ENCODE data around the gene MYDGF. TPM values are rescaled to one million over a fixed set of nuclear protein-coding genes. Genes with fewer than 3 reads are reported as not detected.

MYDGF gene
- total RNA-seq, 1 experiment from 2014 or later: 58.2 TPM

GRCh38 chr19:4693471-4694121 is 23.5 kb upstream of the MYDGF start (continued):
- TF ChIP-seq AR (CRISPR knock-in tag; IDR thresholded peaks at IDR 0.05) (no peak), HMGA2 (CRISPR knock-in tag; IDR thresholded peaks at IDR 0.05) (no peak), PRRX2 (CRISPR knock-in tag; IDR thresholded peaks at IDR 0.05) (no peak), ATF3 (CRISPR knock-in tag; conservative IDR thresholded peaks at IDR 0.05) (no peak), NFYB (CRISPR knock-in tag; conservative IDR thresholded peaks at IDR 0.05; ENCODE audit: low read depth) (no peak), STAT6 (CRISPR knock-in tag; conservative IDR thresholded peaks at IDR 0.05; ENCODE audit: low read depth) (no peak), ZNF425 (CRISPR knock-in tag; conservative IDR thresholded peaks at IDR 0.05) (no peak), EMX1 (CRISPR knock-in tag; IDR thresholded peaks at IDR 0.05) (no peak), ZSCAN18 (CRISPR knock-in tag; IDR thresholded peaks at IDR 0.05) (no peak), MLX (CRISPR knock-in tag; IDR thresholded peaks at IDR 0.05) (no peak), ZNF232 (CRISPR knock-in tag; IDR thresholded peaks at IDR 0.05) (no peak)

GRCh38 chr19:4693078-4693350 is 22.9 kb upstream of the MYDGF start:
- Mint-ChIP-seq H3K27ac (no peak overlapping the region), H3K27me3 (ENCODE audit: low read depth) (no peaks in the 10 kb centered on the region)
- no peak for ATAC-seq

More at GRCh38 chr19:4693078-4693350, 22.9 kb upstream of the MYDGF start:
- no peak for DNase-seq (ENCODE audit: low spot score)
- TF ChIP-seq MLX (CRISPR knock-in tag; IDR thresholded peaks at IDR 0.05) (no peak), USF2 (CRISPR knock-in tag; IDR thresholded peaks at IDR 0.05) (no peak), MAX (CRISPR knock-in tag; IDR thresholded peaks at IDR 0.05) (no peak), ZNF512 (CRISPR knock-in tag; IDR thresholded peaks at IDR 0.05; ENCODE audit: borderline replicate concordance) (no peak), OVOL2 (CRISPR knock-in tag; IDR thresholded peaks at IDR 0.05; ENCODE audit: borderline replicate concordance) (no peak), ATF3 (CRISPR knock-in tag; conservative IDR thresholded peaks at IDR 0.05) (no peak), AFF4 (CRISPR knock-in tag; IDR thresholded peaks at IDR 0.05; ENCODE audit: borderline replicate concordance) (no peak)
- CTCF ChIA-PET: no interaction called here
- peaks cover 38% of the 10 kb centered on the region for H3K36me3 Mint-ChIP-seq
- H3K4me1 Mint-ChIP-seq: no peaks in the 10 kb centered on the region
- H3K9me3 Mint-ChIP-seq: no peaks in the 10 kb centered on the region
- POLR2A ChIA-PET: no interaction called here
- H3K4me3 Mint-ChIP-seq: no peak overlapping the region

Data from WTC11 (cell line).